Hematopoietic multipotent progenitor cell treated with erythropoietin and hydrocortisone succinate and interleukin-3 and kit ligand, for 15 days (in vitro differentiated cells): ENCODE measurements around the gene FBXL16.
A peak's percentile ranks its signal among the peaks of the same experiment; 100 is the strongest.

Source experiments
- DNase-seq: peaks from one replicate; pipeline ENCODE4 v3.0.0-alpha.2; 2015; ENCODE audit warnings: low spot score

FBXL16 gene

GRCh38 chr16:676913-677312 lies 28.7 kb downstream of the FBXL16 start:
- no peak for DNase-seq

DNA sequence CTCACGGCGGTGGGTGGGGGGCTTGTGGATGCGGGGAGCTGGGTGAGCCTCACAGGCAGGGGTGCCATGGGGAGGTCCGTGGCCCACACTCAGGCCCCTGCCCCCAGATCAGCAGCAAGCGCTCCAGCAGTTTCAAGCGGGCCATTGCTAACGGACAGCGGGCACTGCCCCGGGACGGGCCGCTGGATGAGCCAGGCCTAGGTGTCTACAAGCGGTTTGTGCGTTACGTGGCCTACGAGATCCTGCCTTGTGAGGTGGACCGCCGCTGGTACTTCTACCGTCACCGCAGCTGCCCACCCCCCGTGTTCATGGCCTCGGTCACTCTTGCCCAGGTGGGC lies 29.1 kb downstream of the FBXL16 start:
- no peak for DNase-seq

DNA sequence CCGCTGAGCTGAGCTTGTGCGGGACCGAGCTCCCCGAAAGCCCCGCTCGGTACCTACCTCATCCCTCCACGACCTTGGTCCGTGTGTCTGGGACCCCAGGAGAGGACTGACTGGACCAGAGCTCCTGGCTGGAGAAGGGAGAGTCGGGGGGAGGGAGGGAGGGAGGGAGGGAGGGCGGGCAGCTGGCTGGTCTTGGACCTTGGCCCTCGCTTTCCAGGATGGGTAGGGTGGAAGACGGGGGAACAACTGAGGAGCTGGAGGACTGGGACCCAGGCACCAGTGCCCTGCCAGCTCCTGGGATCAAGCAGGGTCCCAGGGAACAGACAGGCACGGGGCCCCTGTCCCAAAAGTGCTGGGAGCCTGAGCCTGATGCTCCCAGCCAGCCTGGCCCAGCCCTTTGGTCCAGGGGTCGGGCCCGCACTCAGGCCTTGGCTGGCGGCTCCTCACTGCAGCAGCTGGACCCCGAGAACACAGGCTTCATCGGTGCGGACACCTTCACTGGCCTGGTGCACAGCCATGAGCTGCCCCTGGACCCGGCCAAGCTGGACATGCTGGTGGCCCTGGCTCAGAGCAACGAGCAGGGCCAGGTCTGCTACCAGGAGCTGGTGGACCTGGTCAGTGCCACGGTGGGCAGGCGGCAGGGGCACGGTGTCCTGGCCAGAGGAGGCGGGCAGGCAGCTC lies 29.6 kb downstream of the FBXL16 start:
- no peak for DNase-seq

GRCh38 chr16:674968-675883 lies 30.4 kb downstream of the FBXL16 start, which contains the start of gene RHBDL1:
TSS of gene RHBDL1 (plus strand) at chr16:675671. CDS start at chr16:675791, 120 bp downstream.
- no peak for DNase-seq

DNA sequence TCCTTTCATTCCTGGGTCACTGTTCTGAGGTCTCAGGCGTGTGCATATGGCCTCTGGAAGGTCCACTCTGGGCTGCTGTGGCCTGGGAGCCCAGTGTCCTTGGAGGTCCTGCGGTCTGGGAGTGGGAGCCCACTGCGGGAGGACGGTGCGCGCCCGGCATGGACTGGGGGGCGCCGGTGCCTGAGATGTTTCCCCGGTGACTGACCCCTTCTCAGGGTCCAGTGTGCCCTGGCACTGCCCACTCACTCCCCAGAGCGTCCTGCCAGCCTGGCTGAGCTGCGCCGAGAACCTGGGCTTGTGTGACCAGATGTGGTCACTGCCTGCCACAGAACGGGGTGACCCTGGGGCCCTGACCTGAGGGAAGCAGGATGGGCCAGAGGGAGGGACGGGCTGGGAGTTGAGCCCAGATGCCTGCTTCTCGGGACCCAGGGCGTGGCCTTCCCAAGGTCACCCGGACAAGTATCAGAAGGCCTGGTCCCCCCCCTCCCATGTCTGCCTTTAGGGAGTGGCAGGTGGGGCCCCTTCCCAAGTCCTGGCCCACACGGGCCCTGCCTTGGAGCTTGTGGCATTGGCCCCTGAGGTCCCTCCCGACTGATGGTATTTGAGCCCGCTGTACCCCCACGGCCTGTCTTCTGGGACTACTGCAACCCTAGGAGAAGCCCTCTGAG lies 31.3 kb downstream of the FBXL16 start:
- no peak for DNase-seq

GRCh38 chr16:673399-673991 lies 32.1 kb downstream of the FBXL16 start:
- no peak for DNase-seq

- DNase-seq, result no peak
Measured at GRCh38 chr16:672851-673250, 32.8 kb downstream of the FBXL16 start.

DNA sequence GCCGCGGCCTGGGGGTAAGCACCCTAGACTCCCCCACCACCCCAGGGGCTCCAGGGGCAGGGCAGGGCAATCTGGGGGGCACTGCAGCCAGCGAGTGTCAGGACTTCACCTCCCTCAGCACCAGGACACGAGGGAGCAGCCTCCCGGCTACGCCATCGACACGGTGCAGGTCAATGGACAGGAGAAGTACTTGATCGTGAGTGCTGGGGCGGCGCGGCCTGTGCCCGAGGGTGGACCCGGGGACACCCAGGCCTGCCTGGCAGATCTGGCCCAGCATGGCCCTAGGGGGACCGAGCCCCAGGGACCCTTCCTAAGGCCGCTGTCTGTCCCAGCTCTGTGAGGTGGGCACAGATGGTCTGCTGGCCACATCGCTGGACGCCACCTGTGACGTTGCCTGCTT lies 33.2 kb downstream of the FBXL16 start:
- DNase-seq, result no peak

- no peak for DNase-seq
Measured at GRCh38 chr16:671353-672131, 34.1 kb downstream of the FBXL16 start.

DNA sequence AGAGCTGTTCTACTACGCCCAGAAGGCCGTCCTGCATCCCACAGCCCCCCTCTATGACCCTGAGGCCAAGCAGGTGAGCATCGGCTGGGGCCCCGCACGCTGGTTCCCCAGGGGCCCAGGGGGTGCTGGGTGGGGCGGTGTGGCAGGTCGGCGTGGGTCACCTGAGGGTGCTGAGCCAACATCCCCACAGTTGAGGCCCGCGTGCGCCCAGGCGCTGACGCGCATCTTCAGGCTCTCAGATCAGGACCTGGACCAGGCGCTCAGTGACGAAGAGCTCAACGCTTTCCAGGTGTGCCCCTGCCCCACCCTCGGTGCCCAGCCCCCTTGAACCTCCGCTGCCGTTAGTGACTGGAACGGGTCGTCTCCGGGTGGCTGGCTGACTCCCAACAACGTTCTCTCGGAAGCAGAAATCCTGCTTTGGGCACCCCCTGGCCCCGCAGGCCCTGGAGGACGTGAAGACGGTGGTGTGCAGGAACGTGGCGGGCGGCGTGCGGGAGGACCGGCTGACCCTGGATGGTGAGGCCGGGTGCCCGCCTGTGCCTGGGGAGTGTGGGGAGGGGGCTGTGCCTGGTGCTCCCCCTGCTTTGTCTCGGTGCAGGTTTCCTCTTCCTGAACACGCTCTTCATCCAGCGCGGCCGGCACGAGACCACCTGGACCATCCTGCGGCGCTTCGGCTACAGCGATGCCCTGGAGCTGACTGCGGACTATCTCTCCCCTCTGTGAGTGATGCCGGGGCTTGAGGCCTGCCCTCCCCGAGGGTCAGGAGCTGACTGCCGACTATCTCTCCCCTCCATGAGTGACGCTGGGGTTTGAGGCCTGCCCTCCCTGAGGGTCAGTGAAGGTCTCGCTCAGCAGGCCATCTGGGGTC lies 34.9 kb downstream of the FBXL16 start:
- DNase-seq, result no peak

GRCh38 chr16:669666-670065 lies 35.9 kb downstream of the FBXL16 start:
- DNase-seq, result no peak

DNA sequence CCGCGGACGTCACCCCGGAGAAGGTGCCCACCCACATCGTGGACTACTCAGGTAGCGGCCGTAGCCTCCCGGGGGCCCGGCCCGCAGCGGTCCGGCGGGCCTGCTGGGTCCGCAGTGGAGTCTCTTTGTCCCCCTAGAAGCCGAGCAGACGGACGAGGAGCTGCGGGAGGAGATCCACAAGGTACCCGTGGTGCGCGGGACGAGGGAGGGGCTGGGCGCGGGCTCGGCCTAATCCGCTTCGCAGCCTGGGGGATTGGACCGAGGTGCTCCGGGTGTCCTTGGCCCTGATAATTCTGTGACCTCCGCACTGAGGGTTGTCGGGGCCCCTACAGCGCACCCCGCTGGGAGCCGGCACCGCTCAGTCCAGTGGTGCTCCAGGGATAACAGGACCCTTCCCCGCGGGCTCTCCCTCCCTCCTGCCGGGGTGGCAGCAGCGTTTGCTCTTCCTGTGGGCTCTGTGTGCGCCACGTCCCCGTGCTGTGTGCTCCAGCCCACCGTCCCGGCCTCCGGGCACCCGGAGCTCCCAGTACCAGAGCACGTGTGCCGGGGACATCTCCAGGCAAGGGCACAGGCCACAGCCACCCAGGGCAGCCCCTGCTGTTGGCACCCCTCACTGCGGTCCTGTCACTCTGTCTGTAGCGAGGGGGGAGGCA lies 37.0 kb downstream of the FBXL16 start:
- DNase-seq, result peak; percentile 16

DNA sequence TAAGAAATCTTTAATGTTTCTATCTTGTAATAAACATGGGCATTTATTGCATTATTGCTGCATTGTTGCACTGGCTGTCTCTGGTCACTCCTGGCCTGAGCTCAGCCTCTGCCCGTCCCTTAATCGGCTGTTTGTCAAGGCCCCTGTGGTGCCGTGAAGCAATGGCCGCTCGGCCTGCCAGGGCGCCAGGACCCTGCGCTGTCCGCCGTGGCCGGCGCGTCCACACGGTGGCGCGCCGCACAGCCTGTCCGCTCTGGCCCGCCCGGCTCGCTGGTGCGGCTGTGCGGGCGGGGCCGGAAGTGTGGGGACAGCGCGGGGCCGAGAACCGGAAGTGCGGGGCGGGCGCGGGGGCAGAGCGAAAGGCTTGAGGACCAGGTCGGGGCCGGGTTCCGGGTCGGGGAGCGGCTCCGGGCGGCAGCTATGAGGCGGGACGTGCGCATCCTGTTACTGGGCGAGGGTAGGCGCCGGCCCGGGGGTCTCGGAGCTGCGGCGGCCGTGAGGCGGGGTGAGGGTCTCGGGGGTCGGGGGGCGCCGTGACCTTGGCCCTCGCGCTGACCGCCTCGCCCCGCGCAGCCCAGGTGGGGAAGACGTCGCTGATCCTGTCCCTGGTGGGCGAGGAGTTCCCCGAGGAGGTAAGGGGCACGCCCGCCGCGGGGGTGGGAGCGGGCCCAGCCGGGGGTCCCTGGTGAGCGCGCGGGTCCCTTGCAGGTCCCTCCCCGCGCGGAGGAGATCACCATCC lies 37.7 kb downstream of the FBXL16 start, which contains the start of gene RHOT2:
TSS of gene RHOT2 (plus strand) at position 353 of the 739 bp plus-strand sequence. CDS start at position 421, 68 bp downstream.
- peak; percentile 93 for DNase-seq

- no peak for DNase-seq
Measured at GRCh38 chr16:667113-667779, 38.4 kb downstream of the FBXL16 start.

DNA sequence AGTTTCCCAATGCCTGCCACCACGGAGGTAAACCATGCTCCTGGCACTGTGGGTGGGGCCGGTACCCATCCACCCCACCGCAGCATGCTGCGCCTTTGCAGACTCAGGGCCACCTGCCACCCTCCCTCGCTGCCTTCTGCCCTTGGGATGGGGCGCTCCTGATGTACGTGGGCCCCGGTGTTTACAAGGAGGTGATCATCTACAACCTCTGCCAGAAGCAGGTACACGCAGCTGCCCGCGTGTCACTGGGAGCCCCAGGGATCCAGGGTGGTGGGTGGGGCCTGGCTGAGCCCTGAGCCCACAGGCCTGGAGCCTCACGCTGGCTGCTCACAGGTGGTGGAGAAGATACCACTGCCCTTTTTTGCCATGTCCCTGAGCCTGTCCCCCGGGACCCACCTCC lies 39.0 kb downstream of the FBXL16 start:
- no peak for DNase-seq

GRCh38 chr16:662597-662996 lies 43.0 kb downstream of the FBXL16 start:
- no peak for DNase-seq

DNA sequence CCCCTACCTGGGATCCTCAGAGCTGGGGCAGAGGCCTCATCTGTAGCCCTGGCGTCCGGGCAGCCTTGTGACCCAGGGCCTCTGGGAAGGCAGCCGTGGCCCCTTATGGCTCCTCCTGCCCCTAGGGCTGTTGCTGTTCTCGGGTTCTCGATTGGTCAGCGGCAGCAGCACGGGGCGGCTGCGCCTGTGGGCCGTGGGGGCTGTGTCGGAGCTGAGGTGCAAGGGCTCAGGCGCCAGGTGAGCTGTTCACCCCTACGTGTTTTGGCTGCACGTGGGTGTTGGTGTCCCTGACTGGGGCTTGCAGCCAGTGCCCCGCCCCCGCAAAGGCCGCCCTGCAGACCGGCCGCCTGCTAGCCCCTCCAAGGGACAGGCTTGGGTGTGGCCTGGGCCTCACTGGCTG lies 43.5 kb downstream of the FBXL16 start:
- DNase-seq, result no peak

DNA sequence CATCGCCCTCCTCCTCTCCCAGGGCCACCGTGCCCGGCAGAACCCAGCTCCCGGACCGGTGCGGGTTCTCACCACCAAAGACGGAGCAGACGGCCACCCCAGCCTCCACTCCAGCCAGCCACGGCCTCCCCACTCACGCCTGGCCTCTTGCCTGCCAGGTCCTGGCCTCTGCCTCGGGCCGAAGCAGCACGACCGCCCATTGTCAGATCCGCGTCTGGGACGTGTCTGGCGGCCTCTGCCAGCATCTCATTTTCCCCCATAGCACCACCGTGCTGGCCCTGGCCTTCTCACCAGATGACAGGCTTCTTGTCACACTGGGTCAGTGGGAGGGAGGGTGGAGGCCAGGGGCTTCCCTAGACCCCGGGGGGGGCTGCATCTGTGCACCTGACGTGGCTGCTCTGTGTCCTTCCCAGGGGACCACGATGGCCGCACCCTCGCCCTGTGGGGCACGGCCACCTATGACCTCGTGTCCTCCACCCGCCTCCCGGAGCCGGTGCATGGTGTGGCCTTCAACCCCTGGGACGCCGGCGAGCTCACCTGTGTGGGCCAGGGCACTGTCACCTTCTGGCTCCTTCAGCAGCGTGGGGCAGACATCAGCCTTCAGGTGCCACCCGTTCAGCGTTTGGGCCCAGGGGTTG lies 44.3 kb downstream of the FBXL16 start:
- DNase-seq, result no peak
